ENCODE data around the gene CTNNA3.

Gene CTNNA3

DNA sequence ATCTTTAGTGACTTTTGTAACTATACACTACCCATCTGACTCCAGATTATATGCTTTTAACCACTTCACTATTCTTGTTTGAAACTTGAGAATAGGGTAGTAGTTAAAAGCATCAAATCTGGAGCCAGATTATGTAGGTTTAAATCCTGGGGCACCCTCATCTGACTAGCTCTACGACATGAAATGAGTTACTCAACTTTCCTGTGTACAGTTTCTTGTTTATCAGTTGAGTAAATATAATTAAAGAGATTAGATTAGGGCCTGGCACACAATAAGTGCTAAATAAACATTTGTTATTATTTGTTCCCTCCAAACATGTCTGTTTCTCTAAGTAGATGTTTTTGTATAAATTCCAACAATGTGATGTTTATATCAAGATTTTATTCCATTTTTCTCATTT lies 1255.4 kb downstream of the CTNNA3 start:
- no peak overlapping the region for H3K9ac ChIP-seq (ENCODE audit: low read length)
- no peaks in the 10 kb centered on the region for H3K27me3 ChIP-seq (ENCODE audit: low read length)
- no peak overlapping the region for H3K4me3 ChIP-seq (ENCODE audit: insufficient read depth, low read length, poor library complexity, severe bottlenecking)
- no peak overlapping the region for H3K27ac ChIP-seq (ENCODE audit: low read depth, low read length)
- H4K20me1 ChIP-seq (ENCODE audit: low read depth, low read length), result no peaks in the 10 kb centered on the region
- no peaks in the 10 kb centered on the region for H3K36me3 ChIP-seq (ENCODE audit: low read length)
- H3F3A ChIP-seq (ENCODE audit: insufficient read depth), result no peaks in the 10 kb centered on the region
- H2AFZ ChIP-seq (ENCODE audit: low read depth, low read length, severe bottlenecking), result no peak overlapping the region
- no peaks in the 10 kb centered on the region for H3K79me2 ChIP-seq (ENCODE audit: insufficient read depth, low read length)
- TF ChIP-seq EZH2phosphoT487 (conservative IDR thresholded peaks at IDR 0.05; ENCODE audit: low read length) (no peak), CTCF (IDR thresholded peaks at IDR 0.05; ENCODE audit: insufficient read depth, low read length, poor library complexity, severe bottlenecking) (no peak)
- H3K4me2 ChIP-seq (ENCODE audit: low read depth, low read length, poor library complexity, severe bottlenecking), result no peak overlapping the region
- H3K9me3 ChIP-seq (ENCODE audit: insufficient read depth, low read length), result no peaks in the 10 kb centered on the region
- no peaks in the 10 kb centered on the region for H3K9me2 ChIP-seq (replicated peaks; ENCODE audit: insufficient read depth, low read length)

- no peak overlapping the region for H2AFZ ChIP-seq (ENCODE audit: low read depth, low read length, severe bottlenecking)
- H3K9me2 ChIP-seq (replicated peaks; ENCODE audit: insufficient read depth, low read length), result no peaks in the 10 kb centered on the region
- no peak overlapping the region for H3K27ac ChIP-seq (ENCODE audit: low read depth, low read length)
- H3K4me2 ChIP-seq (ENCODE audit: low read depth, low read length, poor library complexity, severe bottlenecking), result no peak overlapping the region
- no peaks in the 10 kb centered on the region for H3K36me3 ChIP-seq (ENCODE audit: low read length)
- H3K9ac ChIP-seq (ENCODE audit: low read length), result no peak overlapping the region
- no peak overlapping the region for H3K4me3 ChIP-seq (ENCODE audit: insufficient read depth, low read length, poor library complexity, severe bottlenecking)
- no peaks in the 10 kb centered on the region for H3F3A ChIP-seq (ENCODE audit: insufficient read depth)
- TF ChIP-seq CTCF (IDR thresholded peaks at IDR 0.05; ENCODE audit: insufficient read depth, low read length, poor library complexity, severe bottlenecking) (no peak), EZH2phosphoT487 (conservative IDR thresholded peaks at IDR 0.05; ENCODE audit: low read length) (no peak)
- H4K20me1 ChIP-seq (ENCODE audit: low read depth, low read length), result no peaks in the 10 kb centered on the region
- H3K27me3 ChIP-seq (ENCODE audit: low read length), result no peaks in the 10 kb centered on the region
- H3K9me3 ChIP-seq (ENCODE audit: insufficient read depth, low read length), result no peaks in the 10 kb centered on the region
- no peaks in the 10 kb centered on the region for H3K79me2 ChIP-seq (ENCODE audit: insufficient read depth, low read length)
Measured at GRCh38 chr10:66414943-66415342, 1281.1 kb downstream of the CTNNA3 start.

DNA sequence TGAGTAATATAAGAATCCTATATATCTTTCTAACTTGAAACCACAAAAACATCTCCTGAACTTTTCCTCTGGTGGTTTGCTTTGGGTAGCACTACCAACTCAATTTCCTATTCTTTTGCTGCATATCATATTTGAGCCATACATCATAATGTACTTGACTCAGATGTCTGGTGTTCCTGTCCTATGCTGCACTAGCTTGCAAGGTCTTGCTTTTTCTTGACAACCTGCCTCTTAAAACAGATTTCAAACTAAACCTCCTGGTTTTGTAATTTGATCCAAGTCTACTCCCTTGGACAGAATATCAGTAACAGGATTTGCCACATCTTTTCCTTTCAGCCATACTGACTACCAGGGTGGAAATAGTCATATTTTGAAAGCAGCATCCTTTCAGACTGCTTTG lies 1290.4 kb downstream of the CTNNA3 start:
- no peak overlapping the region for H3K27ac ChIP-seq (ENCODE audit: low read depth, low read length)
- H3K36me3 ChIP-seq (ENCODE audit: low read length), result no peaks in the 10 kb centered on the region
- no peaks in the 10 kb centered on the region for H3K9me2 ChIP-seq (replicated peaks; ENCODE audit: insufficient read depth, low read length)
- no peaks in the 10 kb centered on the region for H3F3A ChIP-seq (ENCODE audit: insufficient read depth)
- H2AFZ ChIP-seq (ENCODE audit: low read depth, low read length, severe bottlenecking), result no peak overlapping the region
- TF ChIP-seq CTCF (IDR thresholded peaks at IDR 0.05; ENCODE audit: insufficient read depth, low read length, poor library complexity, severe bottlenecking) (no peak), EZH2phosphoT487 (conservative IDR thresholded peaks at IDR 0.05; ENCODE audit: low read length) (no peak)
- no peaks in the 10 kb centered on the region for H3K9me3 ChIP-seq (ENCODE audit: insufficient read depth, low read length)
- H3K79me2 ChIP-seq (ENCODE audit: insufficient read depth, low read length), result no peaks in the 10 kb centered on the region
- no peaks in the 10 kb centered on the region for H4K20me1 ChIP-seq (ENCODE audit: low read depth, low read length)
- H3K27me3 ChIP-seq (ENCODE audit: low read length), result no peaks in the 10 kb centered on the region
- H3K9ac ChIP-seq (ENCODE audit: low read length), result no peak overlapping the region
- H3K4me3 ChIP-seq (ENCODE audit: insufficient read depth, low read length, poor library complexity, severe bottlenecking), result no peak overlapping the region
- H3K4me2 ChIP-seq (ENCODE audit: low read depth, low read length, poor library complexity, severe bottlenecking), result no peak overlapping the region

GRCh38 chr10:66398669-66399068 lies 1297.3 kb downstream of the CTNNA3 start:
- H2AFZ ChIP-seq (ENCODE audit: low read depth, low read length, severe bottlenecking), result no peak overlapping the region

More at GRCh38 chr10:66398669-66399068, 1297.3 kb downstream of the CTNNA3 start:
- no peaks in the 10 kb centered on the region for H3F3A ChIP-seq (ENCODE audit: insufficient read depth)
- H3K36me3 ChIP-seq (ENCODE audit: low read length), result no peaks in the 10 kb centered on the region
- no peaks in the 10 kb centered on the region for H3K79me2 ChIP-seq (ENCODE audit: insufficient read depth, low read length)
- no peaks in the 10 kb centered on the region for H4K20me1 ChIP-seq (ENCODE audit: low read depth, low read length)
- H3K27ac ChIP-seq (ENCODE audit: low read depth, low read length), result no peak overlapping the region
- H3K9me3 ChIP-seq (ENCODE audit: insufficient read depth, low read length), result no peaks in the 10 kb centered on the region
- no peak overlapping the region for H3K4me2 ChIP-seq (ENCODE audit: low read depth, low read length, poor library complexity, severe bottlenecking)
- H3K27me3 ChIP-seq (ENCODE audit: low read length), result no peaks in the 10 kb centered on the region
- TF ChIP-seq CTCF (IDR thresholded peaks at IDR 0.05; ENCODE audit: insufficient read depth, low read length, poor library complexity, severe bottlenecking), result no peak
- no peak for TF ChIP-seq EZH2phosphoT487 (conservative IDR thresholded peaks at IDR 0.05; ENCODE audit: low read length)
- H3K9ac ChIP-seq (ENCODE audit: low read length), result no peak overlapping the region
- H3K4me3 ChIP-seq (ENCODE audit: insufficient read depth, low read length, poor library complexity, severe bottlenecking), result no peak overlapping the region
- H3K9me2 ChIP-seq (replicated peaks; ENCODE audit: insufficient read depth, low read length), result no peaks in the 10 kb centered on the region
